ENCODE data around the gene KCNIP4. TPM values are rescaled to one million over a fixed set of nuclear protein-coding genes. Genes with fewer than 3 reads are reported as not detected.
A peak's percentile ranks its signal among the peaks of the same experiment; 100 is the strongest.

KCNIP4 gene
- total RNA-seq, 1 donor from 2014 or later, result 6.2 TPM

GRCh38 chr4:21962691-21963090 is 14.1 kb upstream of the KCNIP4 start:
- Mint-ChIP-seq H3K27ac (no peak overlapping the region), H3K27me3 (peaks cover 8% of the 10 kb centered on the region), H3K4me1 (ENCODE audit: unreplicated experiment) (no peaks in the 10 kb centered on the region), H3K9me3 (no peaks in the 10 kb centered on the region), H3K4me3 (no peak overlapping the region), H3K36me3 (no peaks in the 10 kb centered on the region)
- TF ChIP-seq CTCF (conservative IDR thresholded peaks at IDR 0.05), result no peak
- DNase-seq (ENCODE audit: extremely low spot score, unreplicated experiment), result no peak

- no peak for TF ChIP-seq CTCF (conservative IDR thresholded peaks at IDR 0.05)
- no peaks in the 10 kb centered on the region for H3K36me3 Mint-ChIP-seq
- H3K4me1 Mint-ChIP-seq (ENCODE audit: unreplicated experiment), result no peaks in the 10 kb centered on the region
- DNase-seq (ENCODE audit: extremely low spot score, unreplicated experiment), result no peak
- peaks cover 12% of the 10 kb centered on the region for H3K27me3 Mint-ChIP-seq
- no peak overlapping the region for H3K27ac Mint-ChIP-seq
- H3K4me3 Mint-ChIP-seq, result no peak overlapping the region
- no peaks in the 10 kb centered on the region for H3K9me3 Mint-ChIP-seq
Observed at GRCh38 chr4:21960793-21961192, 12.2 kb upstream of the KCNIP4 start.

GRCh38 chr4:21954916-21955315 is 6.3 kb upstream of the KCNIP4 start:
- Mint-ChIP-seq H3K36me3 (no peaks in the 10 kb centered on the region), H3K4me1 (ENCODE audit: unreplicated experiment) (no peaks in the 10 kb centered on the region), H3K27me3 (peaks cover 39% of the 10 kb centered on the region), H3K27ac (no peak overlapping the region), H3K4me3 (no peak overlapping the region), H3K9me3 (no peaks in the 10 kb centered on the region)
- DNase-seq (ENCODE audit: extremely low spot score, unreplicated experiment), result no peak
- TF ChIP-seq CTCF (conservative IDR thresholded peaks at IDR 0.05), result no peak

- no peak overlapping the region for H3K27ac Mint-ChIP-seq
- no peaks in the 10 kb centered on the region for H3K4me1 Mint-ChIP-seq (ENCODE audit: unreplicated experiment)
- no peaks in the 10 kb centered on the region for H3K9me3 Mint-ChIP-seq
- no peak for TF ChIP-seq CTCF (conservative IDR thresholded peaks at IDR 0.05)
- no peak overlapping the region for H3K4me3 Mint-ChIP-seq
- no peaks in the 10 kb centered on the region for H3K36me3 Mint-ChIP-seq
- H3K27me3 Mint-ChIP-seq, result peaks cover 49% of the 10 kb centered on the region
- DNase-seq (ENCODE audit: extremely low spot score, unreplicated experiment), result no peak
Observed at GRCh38 chr4:21953653-21954052, 5.1 kb upstream of the KCNIP4 start.

GRCh38 chr4:21952549-21952948 is 4.0 kb upstream of the KCNIP4 start:
- Mint-ChIP-seq H3K4me3 (no peak overlapping the region), H3K27ac (no peak overlapping the region), H3K9me3 (no peaks in the 10 kb centered on the region), H3K36me3 (no peaks in the 10 kb centered on the region), H3K4me1 (ENCODE audit: unreplicated experiment) (no peaks in the 10 kb centered on the region), H3K27me3 (peaks cover 50% of the 10 kb centered on the region)
- DNase-seq (ENCODE audit: extremely low spot score, unreplicated experiment), result no peak
- no peak for TF ChIP-seq CTCF (conservative IDR thresholded peaks at IDR 0.05)

GRCh38 chr4:21949073-21949457 is 493 bp upstream of the KCNIP4 start:
- TF ChIP-seq CTCF (conservative IDR thresholded peaks at IDR 0.05), result no peak
- Mint-ChIP-seq H3K4me1 (ENCODE audit: unreplicated experiment) (no peaks in the 10 kb centered on the region), H3K4me3 (peak overlapping the region; percentile 56), H3K27me3 (peaks cover 76% of the 10 kb centered on the region), H3K9me3 (no peaks in the 10 kb centered on the region), H3K36me3 (no peaks in the 10 kb centered on the region), H3K27ac (no peak overlapping the region)
- DNase-seq (ENCODE audit: extremely low spot score, unreplicated experiment), result peak; percentile 65
